Activated CD4-positive, CD25-positive, alpha-beta regulatory T cell treated with anti-CD3 and anti-CD28 coated beads, Interleukin-2, amount 50 U/mL, for 72 hours (primary cell): ENCODE results near the gene RPL7A.
A peak's percentile ranks its signal among the peaks of the same experiment; 100 is the strongest.
"Not testable (repeated sequence)": the region's sequence is repeated elsewhere in the genome, so short reads cannot be mapped to it uniquely, and the experiment has no call there.

Experiments
- DNase-seq: peaks from one replicate; pipeline ENCODE4 v3.0.0; 2021

RPL7A gene

DNA sequence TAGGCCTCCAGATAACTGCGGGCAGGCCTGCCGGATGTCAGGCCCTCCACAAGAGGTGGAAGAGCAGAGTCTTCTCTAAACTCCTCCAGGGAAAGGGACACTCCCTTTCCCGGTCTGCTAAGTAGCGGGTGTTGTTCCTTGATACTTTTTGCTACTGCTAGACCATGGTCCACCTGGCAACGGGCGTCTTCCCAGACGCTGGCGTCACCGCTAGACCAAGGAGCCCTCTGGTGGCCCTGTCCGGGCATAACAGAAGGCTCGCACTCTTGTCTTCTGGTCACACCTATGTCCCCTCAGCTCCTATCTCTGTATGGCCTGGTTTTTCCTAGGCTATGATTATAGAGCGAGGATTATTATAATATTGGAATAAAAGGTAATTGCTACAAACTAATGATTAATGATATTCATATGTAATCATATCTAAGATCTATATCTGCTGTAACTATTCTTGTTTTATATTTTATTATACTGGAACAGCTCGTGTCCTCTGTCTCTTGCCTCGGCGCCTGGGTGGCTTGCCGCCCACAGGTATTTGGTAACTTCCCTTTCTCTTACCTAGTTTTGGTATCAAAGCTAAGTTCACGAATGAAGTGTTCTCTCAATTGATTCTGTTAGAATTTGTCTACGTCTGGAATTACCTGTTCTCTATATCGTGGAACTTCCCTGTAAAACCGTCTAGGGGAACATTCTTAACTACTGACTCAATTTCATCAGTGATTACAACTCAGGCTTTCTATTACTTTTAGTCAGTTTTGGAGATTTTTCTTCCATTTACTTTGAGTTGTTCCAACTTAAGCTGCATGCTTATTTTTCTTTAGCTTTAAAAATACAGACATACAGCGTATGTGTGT, 18.5 kb upstream of the RPL7A start:
- not testable (repeated sequence) for DNase-seq

DNA sequence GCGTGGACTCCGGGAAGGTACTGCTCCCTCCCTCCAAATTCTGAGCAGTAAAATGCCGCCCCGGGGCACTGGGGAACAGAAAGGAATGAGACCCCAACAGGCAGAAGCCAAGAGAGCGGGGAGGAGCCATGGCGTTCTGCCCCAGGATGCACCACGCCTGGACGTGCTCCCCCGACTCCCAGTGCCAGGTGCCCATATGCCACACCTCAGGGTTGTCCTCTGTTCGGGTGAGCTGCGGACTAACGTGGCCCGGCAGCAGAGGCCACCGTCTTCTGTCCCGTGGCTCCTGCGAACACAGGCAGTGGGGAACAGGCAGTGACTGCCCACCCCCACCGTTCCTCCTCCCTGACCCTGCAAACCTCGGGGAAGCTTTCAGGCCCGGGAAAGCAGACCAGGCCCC, 16.8 kb upstream of the RPL7A start:
- no peak for DNase-seq

DNA sequence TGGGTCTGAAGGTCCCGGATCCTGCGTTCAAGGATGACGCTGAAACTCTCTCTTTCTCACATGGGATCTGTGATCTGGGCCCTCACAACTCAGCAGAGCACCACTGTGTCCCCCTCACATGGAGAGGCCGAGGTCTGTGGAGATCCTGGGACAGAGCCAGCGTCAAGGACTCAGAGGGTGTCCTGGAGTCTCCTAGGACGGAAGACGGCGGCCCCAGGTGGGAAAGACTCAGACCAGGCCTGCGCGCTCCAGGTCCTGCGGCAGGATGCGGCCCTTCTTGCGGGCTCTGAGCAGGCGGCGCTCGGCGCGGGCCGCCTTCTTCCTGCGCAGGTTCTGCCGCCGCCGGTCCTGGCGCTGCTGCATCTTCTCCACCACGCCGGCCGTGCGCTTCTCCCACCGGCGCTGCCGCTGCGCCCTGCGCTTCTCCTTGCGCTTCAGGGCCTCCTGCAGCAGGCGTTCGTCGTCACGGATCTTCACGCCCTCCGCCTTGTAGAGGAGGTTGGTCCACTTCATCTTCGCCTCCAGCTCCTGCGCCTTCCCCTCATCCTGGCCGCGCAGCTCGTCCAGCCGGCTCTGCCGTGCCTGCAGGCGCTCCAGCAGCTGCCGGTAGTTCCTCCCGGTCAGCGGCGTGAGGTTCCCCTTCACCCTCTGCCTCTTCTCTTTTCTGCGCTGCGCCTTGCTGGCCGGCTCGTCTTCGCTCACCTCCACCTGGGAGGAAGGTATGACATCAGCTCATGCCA, 16.2 kb upstream of the RPL7A start:
- no peak for DNase-seq

DNA sequence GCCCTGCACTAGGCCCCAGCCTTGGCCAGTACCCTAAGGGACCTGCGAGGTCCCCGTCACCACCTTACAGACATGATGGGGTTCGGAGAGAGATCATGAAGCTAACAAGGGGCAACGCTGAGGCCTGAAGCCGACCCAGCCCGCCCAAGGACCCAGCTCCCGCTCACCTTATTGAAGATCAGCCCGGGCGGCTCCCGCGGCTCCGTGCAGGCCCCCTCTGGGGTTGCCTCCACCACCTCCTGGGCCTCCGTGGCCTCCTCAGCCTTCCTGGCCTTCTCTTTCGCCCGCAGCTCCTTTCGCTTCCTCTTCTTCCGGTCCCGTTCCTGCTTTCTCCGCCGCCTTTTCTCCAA, 15.7 kb upstream of the RPL7A start:
- DNase-seq = no peak

DNA sequence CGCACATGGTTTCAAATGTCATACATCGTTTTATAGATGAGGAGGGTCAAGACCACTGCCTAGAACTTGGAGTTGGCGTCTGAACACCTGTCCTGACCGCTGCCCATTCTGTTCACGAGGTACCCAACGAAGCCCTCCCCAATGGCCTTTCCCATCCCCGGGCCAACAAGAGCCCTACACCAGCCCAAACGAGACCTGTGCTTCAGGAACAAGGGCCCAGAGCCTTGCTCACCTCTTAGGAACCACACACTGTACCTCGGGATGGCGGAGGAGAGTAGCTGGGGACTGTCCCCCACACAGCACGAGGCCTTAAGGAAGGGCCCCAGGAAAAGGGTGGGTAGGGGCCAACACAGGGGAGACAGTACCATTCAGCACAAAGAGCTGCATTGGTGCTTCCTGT, 15.0 kb upstream of the RPL7A start:
- no peak for DNase-seq

DNA sequence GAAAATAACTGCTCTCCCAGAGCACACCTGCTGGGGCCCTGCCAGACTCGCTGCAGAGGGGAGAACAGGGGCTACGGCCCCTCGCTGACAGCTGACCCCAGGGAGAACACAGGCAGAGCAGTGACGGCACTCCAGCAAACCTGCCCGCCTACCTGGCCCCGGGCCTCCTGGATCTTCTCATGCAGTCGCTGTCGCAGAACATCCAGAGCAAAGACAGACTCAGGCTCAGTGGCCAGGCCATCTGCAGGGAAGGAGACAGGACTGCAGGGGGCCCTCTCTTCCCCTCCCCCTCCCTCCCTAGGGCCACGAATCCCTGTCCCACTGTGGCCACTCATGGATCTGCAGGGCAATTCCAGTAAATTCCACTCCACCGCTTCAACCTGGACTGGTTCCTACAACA, 14.5 kb upstream of the RPL7A start:
- no peak for DNase-seq

DNA sequence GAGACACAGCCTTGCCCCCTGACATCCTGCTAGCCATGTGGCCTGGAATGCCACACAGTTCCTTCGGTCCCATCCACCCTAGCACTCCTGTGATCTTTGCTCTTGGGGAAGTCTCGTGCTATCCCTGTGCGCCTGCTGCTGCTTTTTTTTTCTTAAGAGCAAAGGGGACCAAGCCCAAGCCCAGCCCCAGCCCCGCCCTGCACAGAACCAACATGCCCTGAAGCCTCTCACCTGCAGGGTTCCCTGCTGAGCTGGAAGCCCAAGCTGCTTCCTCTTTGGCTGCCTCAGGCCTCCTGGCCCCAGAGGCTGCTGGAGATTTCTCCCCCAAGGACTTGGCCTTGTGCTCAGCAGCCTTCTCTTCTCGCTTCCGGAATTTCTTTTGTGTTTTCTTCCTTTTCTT, 13.9 kb upstream of the RPL7A start:
- DNase-seq = no peak

DNA sequence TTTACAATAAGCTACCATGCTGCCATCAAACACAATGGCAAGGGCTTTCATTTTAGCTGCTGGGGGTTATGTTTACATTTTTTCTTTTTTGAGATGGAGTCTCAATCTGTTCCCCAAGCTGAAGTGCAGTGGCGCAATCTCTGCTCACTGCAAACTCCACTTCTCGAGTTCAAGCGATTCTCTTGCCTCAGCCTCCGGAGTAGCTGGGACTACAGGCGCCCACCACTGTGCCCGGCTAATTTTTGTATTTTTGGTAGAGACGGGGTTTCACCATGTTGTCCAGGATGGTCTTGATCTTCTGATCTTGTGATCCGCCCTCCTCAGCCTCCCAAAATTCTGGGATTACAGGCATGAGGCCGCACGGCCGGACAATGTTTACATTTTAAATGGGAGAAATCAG, 13.1 kb upstream of the RPL7A start:
- DNase-seq = not testable (repeated sequence)

DNA sequence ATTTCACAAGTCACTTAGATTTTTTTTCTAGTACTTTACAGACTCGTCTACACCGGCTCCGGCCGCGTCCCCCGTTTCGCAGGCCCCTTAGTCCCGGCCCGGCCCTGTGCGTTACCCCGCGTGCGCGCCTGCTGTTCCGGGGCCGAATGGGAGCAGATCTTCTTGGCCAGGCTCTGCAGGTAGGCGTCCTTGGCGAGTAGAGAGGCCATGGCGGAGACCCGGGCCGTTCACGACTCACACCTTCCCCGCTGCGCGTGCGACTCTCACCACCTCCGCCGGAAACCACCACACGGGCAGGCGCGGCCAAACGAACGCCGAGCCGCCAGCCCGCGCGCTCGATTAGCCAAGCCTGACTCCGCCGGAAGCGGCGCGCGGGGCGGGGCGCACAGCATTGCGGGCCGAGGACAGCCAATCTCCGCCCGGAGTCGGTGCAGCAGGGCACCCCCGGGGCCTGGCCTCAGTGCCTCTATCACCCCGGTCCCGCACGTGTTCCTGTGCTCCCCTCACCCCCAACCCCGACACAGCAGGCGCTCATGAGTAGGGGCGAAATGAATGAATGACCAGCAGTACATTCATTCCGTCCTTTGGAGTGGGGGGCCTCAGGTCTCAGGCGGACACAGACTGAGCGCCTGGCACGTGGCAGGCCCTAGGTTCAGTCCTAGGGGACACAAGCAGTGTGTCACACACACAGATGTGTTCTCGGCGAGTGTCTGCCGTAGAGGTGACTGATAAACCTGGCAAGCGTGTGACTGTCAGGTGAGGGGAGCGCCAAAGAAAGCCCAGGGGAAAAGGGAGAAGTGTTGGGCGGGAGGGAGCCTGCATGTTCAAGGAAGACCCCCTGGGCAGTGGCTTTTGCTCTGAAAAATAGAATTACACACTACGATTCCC, 11.8 kb upstream of the RPL7A start, which contains the start of gene SURF6:
TSS of gene SURF6 (minus strand) at position 265 of the 888 bp plus-strand sequence. CDS start at position 209, 56 bp downstream.
- peak; percentile 96 for DNase-seq

DNA sequence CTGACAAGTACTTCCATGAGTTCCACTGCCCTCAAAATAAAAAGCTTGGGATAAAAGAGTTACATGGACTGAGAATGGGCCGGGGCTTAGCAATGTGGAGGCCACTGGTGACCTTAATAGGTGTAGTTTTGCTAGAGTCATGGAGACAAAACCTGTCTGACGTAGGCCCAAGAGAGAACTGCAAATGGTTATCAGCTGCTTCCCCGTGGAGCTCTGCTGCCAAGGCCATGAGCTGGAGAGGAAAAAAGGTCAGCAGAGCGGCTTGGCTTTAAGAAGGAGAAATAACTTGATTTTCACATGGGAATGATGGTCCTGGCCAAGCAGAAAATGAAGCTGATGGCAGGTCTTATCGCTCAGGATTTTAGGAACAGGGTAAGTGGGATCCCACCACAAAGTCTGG, 8.4 kb upstream of the RPL7A start:
- DNase-seq = no peak

DNA sequence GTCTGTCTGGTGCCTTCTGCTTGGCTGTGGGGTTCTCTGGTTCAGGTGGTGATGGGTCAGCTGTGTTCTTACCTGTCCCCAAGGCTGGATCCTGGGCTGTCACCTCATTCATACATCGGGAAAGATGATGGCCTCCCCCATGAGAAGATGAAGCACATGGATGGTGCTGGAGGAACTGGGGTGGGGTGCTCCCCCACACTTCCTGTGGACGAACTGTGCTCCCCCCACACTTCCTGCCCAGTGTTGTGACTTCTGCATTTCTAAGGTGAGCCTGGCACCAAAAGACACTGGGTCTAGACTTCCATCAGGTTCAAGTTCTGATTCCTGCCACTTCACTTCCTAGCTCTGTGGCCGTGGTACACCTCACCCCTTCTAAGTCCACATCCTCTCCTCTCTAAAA, 7.8 kb upstream of the RPL7A start:
- DNase-seq = no peak

DNA sequence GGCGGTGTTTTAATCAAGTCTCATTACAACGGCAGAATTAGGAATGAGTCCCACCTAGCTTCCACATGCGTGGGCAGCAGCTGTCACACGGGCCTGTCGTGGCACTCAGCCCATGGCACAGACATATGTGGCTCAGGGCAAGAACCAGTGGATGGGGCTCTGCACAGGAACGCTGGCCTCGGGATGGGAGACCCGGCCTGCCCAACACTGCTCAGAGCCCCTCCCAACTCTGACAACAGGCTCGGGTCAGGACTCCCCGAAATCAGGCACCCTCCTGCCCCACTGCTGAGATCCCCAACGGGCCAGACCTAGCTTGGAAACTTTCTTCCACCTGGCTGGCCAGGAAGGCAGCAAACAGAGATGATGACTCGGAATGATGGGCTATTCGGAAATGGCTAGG, 7.1 kb upstream of the RPL7A start:
- no peak for DNase-seq

DNA sequence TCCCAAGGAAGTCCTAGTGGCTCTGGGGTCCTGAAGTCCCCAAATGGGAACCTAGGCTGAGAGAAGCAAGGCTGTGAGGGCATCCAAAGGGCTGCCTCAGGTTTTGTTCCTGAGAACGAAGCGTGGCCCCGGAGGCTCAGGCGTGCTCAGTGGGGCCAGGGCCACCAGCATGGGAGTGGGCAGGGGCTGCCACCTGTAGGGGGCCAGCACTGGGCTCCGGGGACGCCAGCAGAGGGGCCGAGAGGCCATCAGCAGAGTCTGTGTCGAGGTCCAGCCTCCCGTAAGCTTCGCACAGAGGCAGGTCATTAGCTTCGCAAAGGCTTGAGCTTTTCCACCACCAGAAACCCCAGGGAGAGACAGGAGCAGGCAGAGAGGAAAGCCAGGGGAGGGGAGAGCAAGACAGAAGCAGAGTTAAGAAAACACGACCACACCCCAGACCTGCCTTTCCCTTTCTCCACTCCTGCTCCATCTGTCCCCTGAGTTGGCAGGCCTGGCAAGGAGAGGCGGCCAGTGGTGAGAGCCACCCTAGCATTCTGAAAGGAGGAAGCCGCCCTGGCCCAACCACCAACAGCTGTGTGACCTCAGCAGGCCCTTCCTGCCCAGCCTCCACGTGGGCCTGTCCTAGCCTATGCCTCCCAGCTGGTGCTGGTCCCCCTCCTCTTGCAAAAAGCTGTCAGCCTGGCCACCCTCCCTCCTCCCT, 6.5 kb upstream of the RPL7A start:
- DNase-seq = no peak

DNA sequence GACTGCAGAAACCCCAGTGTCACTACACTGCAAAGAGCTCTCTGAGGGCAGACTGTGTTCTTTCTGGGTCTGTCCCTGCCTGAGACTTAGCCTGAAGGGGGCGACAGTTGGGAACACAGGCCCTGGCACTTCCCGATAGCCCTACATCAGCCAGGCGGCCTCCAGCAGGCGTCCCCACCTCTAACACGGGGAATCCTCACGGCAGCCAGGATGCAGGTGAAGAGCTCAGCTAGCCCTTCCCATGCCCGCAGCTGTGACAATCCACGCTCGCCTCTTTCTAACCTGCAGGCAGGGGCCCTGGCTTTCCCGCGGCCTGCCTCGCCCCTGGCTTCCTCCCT, 6.0 kb upstream of the RPL7A start:
- DNase-seq = no peak

DNA sequence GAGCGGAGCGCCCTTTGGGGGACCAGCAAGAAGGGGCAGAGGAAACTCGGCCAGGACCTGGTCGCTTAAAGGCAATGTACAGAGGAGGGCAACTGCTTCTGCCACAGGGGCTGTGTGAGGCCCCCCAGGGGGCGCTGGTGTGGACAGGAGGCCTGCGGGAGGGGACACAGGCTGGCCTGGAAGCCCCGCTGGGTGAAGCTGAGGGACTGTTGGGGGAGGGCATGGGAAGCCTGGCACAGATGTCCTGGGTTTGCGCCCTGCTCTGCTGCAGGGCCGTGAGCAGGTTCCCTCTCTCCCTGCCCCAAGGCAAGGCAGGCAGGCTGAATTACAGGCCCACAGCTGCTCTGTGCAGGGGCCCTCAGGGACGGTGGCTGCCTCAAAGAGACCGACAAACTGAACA, 5.4 kb upstream of the RPL7A start:
- DNase-seq = no peak

DNA sequence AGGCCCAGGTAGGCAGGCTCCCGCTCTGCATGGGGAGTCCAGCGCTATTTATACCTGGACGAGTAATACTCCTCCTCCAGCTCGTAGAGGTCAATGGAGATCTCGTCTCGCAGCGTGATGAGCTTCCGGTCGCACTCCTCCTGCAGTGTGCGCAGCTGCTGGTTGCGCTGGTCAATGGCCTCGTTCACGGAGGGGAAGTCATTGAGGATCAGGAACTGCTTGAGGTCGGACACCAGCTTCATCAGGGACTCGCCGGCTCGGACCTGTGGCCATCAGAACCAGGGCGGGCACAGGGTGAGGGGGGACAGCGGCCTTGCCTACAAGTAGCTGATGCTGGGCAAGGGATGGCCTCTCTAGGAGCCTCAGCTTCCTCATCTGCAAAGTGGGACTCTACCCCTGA, 3.9 kb upstream of the RPL7A start:
- no peak for DNase-seq

DNA sequence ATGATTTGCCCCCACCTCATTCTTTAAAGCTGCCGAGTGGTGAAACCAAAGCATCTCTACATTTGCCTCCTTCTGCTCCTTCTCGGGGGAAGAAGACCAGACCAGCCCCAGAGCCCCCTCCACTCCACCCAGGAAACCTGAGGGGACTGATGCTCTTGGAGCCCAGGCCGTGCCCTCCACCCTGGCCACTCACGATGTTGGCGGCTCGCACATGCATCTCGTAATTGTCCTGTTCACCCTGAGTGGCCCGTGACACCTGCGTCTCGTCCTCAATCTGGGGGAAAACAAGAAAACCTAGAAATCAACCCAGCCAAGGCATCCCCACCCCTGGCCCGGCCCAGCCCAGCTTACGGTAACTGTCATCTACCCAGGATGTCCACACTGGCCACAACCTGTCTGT, 3.0 kb upstream of the RPL7A start:
- no peak for DNase-seq

DNA sequence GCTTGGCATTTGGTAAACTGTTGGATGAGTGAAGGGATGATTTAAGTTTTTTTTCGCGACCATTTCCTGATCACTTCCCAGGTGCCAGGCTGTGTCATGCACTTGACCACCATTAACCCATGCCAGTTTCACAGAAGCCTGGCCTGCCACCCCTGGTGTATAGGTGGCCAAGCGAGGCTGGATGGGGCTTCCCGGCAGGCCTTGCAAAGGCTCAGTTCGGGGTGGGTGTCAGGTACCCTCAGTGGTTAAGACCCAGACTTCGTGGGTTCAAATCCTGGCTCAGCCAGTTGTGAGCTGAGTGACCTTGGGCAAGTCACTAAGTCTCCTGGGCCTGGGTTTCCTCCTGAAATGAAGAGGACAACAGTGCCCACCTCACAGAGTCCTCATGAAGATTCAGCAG, 2.4 kb upstream of the RPL7A start:
- DNase-seq = no peak

DNA sequence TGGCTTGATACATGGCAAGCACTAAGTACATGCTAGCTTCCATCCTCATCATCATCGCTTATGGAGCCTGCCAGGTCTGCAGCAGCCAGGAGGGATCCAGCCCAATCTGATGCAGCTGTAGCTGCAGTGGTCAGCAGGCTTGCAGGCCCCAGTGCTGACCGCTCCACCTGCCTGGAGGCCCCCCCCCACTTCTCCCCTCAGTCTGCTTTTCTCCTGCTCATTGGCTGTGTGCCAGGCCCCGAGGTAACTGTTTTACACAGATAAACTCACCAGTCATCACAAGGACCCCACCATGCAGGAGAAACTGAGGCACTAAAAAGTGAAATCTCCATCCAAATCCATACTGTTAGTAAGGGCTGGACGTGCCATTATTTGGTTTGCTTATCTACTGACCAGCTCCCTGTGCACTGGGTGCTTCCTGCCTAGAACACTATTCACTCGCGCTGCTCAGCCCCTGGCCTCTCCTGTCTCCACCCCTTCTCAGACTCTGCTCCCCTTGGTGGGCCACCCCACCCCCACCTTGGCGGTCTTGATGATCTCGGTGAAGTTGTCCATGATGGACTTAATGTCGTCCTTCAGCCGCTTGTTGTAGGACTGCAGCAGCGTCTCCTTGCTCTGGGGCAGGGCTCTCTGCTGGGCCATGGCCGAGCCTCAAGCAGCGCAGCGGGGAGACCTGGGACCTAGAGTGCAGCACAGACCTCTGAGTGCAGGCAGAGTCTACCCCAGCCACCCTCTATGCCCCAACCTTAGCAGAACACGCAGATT, 1.8 kb upstream of the RPL7A start:
- no peak for DNase-seq

DNA sequence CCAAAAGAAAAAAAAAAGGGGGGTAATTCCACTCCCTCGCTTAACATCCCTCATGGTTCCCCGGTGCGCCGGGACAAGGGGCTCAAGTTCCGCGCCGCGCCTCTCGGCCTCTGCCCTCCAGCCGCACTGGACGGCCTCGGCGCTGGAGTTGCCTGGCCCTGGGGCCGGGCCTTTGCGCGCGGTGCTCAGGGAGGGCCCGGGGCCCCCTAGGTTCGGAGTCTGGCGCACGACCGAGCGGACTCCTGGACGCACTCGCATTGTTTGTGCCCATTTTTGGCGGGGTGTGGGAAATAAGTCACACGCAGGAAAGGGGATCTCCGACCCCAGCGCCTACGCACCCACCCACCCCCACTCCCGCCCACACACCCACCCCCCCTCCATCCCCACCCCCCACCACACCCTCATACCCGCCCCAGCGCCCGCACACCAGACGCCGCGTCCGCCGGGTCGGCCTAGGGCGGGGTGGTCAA, 468 bp upstream of the RPL7A start:
- DNase-seq = peak; percentile 59

DNA sequence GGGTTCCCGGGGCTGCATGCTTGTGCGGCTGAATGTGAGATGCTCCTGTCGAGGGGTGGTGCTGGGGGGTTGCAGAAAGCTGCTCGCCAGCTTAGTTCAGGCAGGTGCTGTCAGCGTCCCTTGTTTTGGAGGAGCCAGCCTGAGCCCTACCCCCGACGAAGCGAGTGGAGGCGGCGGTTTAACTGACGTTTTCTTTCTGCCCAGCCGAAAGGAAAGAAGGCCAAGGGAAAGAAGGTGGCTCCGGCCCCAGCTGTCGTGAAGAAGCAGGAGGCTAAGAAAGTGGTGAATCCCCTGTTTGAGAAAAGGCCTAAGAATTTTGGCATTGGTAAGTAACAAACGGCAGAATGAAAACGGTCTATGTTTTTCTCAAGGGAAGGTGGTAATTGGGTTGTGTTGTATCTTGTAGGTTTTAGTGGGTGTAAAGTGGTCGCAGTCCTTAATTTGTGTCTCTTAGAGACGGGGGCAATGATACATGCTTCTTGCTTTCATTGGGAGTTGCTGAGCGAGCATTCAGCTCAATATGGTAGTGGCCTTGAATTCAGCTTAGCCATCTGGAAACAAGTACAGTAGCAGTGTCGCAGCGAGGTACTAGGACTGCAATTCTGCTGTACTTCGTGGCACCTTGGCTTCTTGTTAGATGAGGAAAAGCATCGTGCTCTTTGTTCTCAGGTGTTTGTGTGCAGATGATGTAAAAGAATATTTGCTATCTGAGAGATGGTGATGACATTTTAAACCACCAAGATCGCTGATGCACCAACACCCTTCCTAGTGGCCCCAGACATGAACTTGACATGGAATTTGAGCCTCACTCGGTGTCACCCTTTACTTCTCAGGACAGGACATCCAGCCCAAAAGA, 928 bp downstream of the RPL7A start:
- no peak for DNase-seq
